CD4-positive, alpha-beta T cell treated with Interleukin-21 for 1 hour (primary cell): ENCODE data around the gene RIPK3.
A peak's percentile ranks its signal among the peaks of the same experiment; 100 is the strongest.

Source experiments
- DNase-seq: peaks from one replicate; pipeline ENCODE4 v3.0.0-alpha.2; 2020

RIPK3 gene

GRCh38 chr14:24321212-24321975 lies 18.4 kb downstream of the RIPK3 start:
- DNase-seq = no peak

DNA sequence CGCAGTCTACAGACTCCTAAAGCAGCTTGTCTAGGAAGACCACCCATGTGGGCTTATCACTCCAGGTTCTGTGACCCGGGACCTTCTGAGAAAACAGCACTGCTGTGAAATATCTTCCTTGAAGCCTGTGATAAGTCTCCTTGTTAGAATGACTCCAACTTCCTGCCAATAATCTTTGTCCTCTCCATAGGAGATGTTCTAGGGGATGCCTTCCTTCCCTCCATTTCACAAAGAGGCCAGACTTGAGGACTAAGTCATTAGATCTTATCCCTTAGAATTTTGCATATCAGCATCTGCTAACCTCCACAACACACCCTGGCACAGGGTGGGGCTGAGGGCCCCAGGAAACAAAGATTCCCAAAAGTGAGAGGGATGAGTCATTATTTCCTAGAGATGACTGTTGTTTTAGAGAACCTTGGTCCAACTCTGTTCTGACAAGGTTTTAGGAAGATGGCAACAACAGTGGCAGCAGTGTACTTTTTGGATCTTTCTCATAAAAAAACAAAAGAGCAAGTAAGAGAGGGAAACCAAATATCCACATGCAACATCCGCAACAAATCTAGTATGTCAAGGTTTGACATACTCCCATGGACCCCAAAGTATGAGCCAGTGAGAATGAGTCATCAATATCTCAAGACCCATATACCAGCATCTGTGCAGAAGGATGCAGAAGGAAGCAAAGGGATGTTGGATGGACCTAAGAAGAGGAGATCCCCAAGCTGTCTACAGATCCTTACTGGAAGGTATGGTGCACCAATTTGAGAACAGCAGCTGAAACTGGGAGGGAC lies 22.5 kb downstream of the RIPK3 start:
- no peak for DNase-seq

- no peak for DNase-seq
These were observed 23.2 kb downstream of the RIPK3 start for GRCh38 chr14:24316597-24316950.

- DNase-seq = no peak
These were observed 23.8 kb downstream of the RIPK3 start for GRCh38 chr14:24315807-24316596.

GRCh38 chr14:24315243-24315806 lies 24.5 kb downstream of the RIPK3 start:
- no peak for DNase-seq

- DNase-seq = no peak
These were observed 25.2 kb downstream of the RIPK3 start for GRCh38 chr14:24314377-24315193.

DNA sequence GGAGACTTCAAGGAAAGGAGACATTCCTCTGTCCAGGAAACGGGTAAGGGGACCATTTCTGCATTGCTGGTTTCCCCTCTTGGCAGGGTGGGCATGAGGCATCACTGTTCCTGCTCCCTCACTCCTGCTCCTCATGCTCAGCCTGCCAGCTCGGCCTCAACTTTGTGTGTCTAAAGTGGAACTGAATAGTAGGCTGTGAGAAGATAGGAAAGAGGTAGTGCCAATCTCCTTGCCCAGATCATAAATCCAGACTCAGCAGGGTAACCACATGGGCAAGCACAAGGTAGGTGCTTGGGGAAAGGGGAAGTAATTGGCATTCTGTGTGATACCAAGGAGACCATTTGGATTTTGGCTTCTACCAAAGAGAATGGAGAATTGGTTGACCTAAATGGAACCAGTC lies 25.9 kb downstream of the RIPK3 start:
- no peak for DNase-seq

DNA sequence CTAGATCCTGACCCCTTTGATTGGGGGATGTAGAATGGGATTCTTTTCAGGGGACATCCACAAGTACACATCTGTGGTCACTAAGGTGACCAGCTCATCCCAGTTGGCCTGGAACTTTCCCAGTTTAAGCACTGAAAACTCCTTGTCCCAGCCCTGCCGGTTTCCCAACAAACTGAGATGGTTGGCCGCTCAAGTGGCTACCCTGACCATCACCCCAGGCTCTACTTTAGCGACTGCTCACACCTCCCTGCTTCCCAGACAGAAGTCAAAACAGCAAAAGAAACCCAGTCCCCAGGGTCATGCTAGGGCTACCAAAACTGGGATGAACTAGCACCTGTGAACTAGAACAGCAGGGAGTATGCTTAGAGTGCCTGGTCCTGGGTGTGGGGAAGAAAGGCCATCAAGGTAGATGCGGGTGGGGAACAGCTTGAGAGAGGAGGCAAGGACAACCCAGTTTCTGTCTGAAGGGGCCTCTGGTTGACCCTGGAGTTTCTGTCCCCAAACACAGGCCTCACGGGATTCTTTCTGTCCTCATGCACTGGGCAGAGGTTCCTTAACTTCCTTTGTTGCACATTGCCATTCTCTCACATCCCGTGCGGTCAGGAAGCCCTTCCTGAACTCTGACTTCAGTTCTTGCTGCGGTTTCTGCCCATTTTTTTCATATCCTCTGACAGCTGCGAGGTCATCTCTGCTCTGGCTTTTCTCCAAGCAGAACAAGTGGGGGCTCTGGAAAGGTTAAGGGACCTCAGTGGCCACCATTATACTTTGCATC lies 26.9 kb downstream of the RIPK3 start:
- DNase-seq = peak; percentile 60

DNA sequence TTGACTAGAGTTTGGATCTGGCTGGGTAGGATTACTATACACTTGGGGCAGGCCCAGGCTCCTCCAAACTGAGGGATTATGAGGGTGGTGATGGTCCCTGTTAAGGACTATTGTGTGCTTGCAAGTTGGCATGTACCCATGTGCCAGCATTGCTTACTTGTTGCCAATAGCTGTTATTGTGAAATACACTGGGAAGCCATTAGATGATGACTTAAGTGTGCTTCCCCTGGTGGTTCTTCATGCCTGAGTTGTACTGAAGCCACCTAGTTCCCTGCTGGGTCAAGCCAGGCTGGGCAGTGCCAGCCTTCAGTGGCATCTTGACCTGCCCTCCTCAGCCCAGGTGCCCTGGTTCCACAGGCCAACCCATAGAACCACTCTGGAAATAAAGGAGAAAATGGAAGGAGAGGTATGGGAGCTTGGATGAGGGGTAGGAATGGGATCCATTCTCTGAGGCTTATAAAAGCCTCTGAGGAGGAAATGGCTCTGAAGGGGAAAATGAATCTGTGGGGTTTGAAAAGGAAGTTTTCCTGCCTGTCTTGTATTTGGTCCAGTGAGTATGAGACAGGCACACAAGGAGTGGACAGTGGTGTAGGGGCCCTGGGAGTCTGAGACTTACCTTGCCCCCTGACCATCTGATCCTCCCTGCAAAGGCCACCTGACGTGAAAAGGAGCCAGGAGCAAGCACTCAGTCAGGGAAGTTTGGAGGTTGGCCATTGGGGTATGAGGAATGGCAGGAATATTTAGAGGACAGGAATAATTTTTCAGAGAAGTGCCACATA lies 27.8 kb downstream of the RIPK3 start:
- DNase-seq = no peak

DNA sequence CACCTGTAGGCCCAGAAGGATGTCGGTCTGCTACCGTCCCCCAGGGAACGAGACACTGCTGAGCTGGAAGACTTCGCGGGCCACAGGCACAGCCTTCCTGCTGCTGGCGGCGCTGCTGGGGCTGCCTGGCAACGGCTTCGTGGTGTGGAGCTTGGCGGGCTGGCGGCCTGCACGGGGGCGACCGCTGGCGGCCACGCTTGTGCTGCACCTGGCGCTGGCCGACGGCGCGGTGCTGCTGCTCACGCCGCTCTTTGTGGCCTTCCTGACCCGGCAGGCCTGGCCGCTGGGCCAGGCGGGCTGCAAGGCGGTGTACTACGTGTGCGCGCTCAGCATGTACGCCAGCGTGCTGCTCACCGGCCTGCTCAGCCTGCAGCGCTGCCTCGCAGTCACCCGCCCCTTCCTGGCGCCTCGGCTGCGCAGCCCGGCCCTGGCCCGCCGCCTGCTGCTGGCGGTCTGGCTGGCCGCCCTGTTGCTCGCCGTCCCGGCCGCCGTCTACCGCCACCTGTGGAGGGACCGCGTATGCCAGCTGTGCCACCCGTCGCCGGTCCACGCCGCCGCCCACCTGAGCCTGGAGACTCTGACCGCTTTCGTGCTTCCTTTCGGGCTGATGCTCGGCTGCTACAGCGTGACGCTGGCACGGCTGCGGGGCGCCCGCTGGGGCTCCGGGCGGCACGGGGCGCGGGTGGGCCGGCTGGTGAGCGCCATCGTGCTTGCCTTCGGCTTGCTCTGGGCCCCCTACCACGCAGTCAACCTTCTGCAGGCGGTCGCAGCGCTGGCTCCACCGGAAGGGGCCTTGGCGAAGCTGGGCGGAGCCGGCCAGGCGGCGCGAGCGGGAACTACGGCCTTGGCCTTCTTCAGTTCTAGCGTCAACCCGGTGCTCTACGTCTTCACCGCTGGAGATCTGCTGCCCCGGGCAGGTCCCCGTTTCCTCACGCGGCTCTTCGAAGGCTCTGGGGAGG lies 28.9 kb downstream of the RIPK3 start, which contains the start of gene LTB4R:
Gene LTB4R (plus strand): TSS at position 857 of the 959 bp plus-strand sequence. CDS start 4,150 bp downstream, outside the sequence.
- peak; percentile 80 for DNase-seq

GRCh38 chr14:24310265-24310645 lies 29.5 kb downstream of the RIPK3 start:
- no peak for DNase-seq

GRCh38 chr14:24309538-24310264 lies 30.1 kb downstream of the RIPK3 start, which contains the start of gene LTB4R2:
Gene LTB4R2 (plus strand): TSS chr14:24310140. CDS start chr14:24310665, 525 bp downstream.
- DNase-seq = no peak

- DNase-seq = no peak
These were observed 31.3 kb downstream of the RIPK3 start for GRCh38 chr14:24308342-24309124.

GRCh38 chr14:24307575-24308341 lies 32.0 kb downstream of the RIPK3 start, which contains the start of gene CIDEB:
Gene CIDEB (minus strand): TSS chr14:24307977. CDS start chr14:24307858, 119 bp downstream.
- DNase-seq = peak; percentile 74

DNA sequence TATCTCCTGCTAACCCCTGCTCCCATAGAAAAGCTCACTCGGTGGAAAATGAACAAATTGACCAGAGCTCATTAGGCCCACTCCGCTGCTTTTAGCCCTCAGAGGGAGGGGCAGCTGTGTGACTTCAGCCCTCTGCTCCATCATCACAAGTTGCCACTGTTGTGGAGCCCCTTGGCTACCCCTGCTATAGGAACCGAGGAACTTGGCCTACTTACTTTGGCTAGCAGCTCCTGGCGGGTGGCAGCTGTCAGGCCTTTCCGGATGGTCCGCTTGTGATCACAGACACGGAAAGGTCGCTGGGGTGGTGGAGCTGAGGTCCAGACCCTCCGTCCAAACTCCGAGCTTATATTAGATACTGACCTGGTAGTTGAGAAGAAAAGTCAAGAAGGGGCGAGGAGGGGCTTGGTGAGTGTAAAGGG lies 32.6 kb downstream of the RIPK3 start:
- DNase-seq = no peak

GRCh38 chr14:24304019-24304387 lies 35.8 kb downstream of the RIPK3 start:
- no peak for DNase-seq
